K562 (cell line): Measurements from ENCODE around the gene MKS1.

Experiments
- CHD2 ChIP-seq: IDR thresholded peaks from 2 replicates; pipeline ENCODE4 v1.6.1; 2011; ENCODE audit warnings: low read depth, low read length
- DPF2 ChIP-seq: fragments of 450-650 bp; IDR thresholded peaks from 2 replicates; pipeline ENCODE4 v1.6.1; 2016
- EP300 ChIP-seq: IDR thresholded peaks from 2 replicates; pipeline ENCODE4 v1.6.1; 2012; ENCODE audit warnings: low read length, improper control_type of control experiment
- FOSL1 ChIP-seq: fragments of 200-800 bp; sonication (Bioruptor generic); conservative IDR thresholded peaks from 2 replicates; pipeline ENCODE4 v1.6.1; 2016; ENCODE audit warnings: missing genetic modification characterization, missing compliant biosample characterization
- HCFC1 ChIP-seq: IDR thresholded peaks from 2 replicates; pipeline ENCODE4 v1.6.1; 2012; ENCODE audit warnings: low read depth, low read length, improper control_type of control experiment
- POLR2A ChIP-seq: fragments of 450-650 bp; conservative IDR thresholded peaks from 2 replicates; pipeline ENCODE4 v1.6.1; 2016
- POLR2AphosphoS2 ChIP-seq: IDR thresholded peaks from 2 replicates; pipeline ENCODE4 v1.6.1; 2012; ENCODE audit warnings: low read length, improper control_type of control experiment
- SMC3 ChIP-seq: conservative IDR thresholded peaks from 2 replicates; pipeline ENCODE4 v1.6.1; 2011; ENCODE audit warnings: low read depth, low read length, improper control_type of control experiment; ENCODE audit not compliant: insufficient read depth
- TFAM ChIP-seq: fragments of 250-450 bp; sonication (Bioruptor Pico); conservative IDR thresholded peaks from 2 replicates; pipeline ENCODE4 v1.5.0; 2021; ENCODE audit warnings: mild to moderate bottlenecking, moderate library complexity
- ZNF146 ChIP-seq: IDR thresholded peaks from one replicate; pipeline ENCODE4 v1.6.1; 2018; ENCODE audit warnings: missing compliant biosample characterization; ENCODE audit not compliant: unreplicated experiment
- TF ChIP-seq, protein P1 (sequence below), 2 experiments: fragments of 450-650 bp; formaldehyde crosslinking in 1 of 2; IDR thresholded peaks; 2 replicates each; pipeline versions ENCODE4 v1.4.0 to v1.6.1; 2014 to 2020; ENCODE audit warnings: mild to moderate bottlenecking in 2 of 2, borderline replicate concordance in 1 of 2, low read depth in 1 of 2
- TF ChIP-seq, protein P2 (sequence below): fragments of 450-650 bp; IDR thresholded peaks from 2 replicates; pipeline ENCODE4 v1.6.1; 2016
- TF ChIP-seq, protein P3 (sequence below), 3 experiments: IDR thresholded peaks in 2 of 3; conservative IDR thresholded peaks in 1 of 3; 2 replicates each; pipeline ENCODE4 v1.5.1; 2011 to 2012; ENCODE audit warnings: low read length in 3 of 3, mild to moderate bottlenecking in 3 of 3, control low read depth in 2 of 3, improper control_type of control experiment in 1 of 3, inconsistent platforms in 1 of 3, low read depth in 1 of 3, mixed read lengths in 1 of 3, moderate library complexity in 1 of 3; ENCODE audit not compliant: insufficient read depth in 2 of 3

DNA sequence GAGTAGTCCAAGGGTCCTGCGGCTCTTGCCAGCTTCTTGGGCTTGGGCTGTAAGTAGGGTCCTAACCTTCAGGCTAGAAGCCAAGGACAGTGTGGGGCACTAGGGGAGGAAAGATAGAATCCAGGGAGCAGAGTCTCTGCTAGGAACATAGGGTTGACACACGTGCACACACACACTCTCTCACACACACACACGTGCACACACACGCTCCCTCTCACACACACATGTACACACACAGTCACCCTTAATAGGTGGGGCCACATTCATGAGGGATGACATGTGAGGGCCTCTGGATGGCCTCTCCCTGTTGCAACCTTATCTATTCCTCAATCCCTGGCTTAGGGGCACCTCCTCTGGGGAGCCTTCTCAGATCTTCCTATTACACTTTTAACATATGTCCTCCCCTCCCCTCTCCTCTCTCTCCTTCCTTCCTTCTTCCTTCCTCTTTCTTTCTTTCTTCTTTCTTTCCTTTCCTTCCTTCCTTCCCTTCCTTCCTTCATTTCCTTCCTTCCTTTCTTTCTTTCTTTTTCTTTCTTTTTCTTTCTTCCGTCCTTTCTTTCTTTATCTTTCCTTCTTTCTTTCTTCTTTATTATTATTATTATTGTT lies 23.4 kb downstream of the MKS1 start:
- TF ChIP-seq CHD2 = no peak
- TF ChIP-seq HCFC1 = no peak
- no peak for TF ChIP-seq POLR2AphosphoS2
- TF ChIP-seq FOSL1 (tag) = no peak
- no peak for TF ChIP-seq ZNF146
- no peak for TF ChIP-seq EP300
- TF ChIP-seq SMC3 = no peak
- 0 out of 2 replicates have a peak, but pooled peaks have one; percentile 17 for TF ChIP-seq DPF2
- TF ChIP-seq, protein P1, sequence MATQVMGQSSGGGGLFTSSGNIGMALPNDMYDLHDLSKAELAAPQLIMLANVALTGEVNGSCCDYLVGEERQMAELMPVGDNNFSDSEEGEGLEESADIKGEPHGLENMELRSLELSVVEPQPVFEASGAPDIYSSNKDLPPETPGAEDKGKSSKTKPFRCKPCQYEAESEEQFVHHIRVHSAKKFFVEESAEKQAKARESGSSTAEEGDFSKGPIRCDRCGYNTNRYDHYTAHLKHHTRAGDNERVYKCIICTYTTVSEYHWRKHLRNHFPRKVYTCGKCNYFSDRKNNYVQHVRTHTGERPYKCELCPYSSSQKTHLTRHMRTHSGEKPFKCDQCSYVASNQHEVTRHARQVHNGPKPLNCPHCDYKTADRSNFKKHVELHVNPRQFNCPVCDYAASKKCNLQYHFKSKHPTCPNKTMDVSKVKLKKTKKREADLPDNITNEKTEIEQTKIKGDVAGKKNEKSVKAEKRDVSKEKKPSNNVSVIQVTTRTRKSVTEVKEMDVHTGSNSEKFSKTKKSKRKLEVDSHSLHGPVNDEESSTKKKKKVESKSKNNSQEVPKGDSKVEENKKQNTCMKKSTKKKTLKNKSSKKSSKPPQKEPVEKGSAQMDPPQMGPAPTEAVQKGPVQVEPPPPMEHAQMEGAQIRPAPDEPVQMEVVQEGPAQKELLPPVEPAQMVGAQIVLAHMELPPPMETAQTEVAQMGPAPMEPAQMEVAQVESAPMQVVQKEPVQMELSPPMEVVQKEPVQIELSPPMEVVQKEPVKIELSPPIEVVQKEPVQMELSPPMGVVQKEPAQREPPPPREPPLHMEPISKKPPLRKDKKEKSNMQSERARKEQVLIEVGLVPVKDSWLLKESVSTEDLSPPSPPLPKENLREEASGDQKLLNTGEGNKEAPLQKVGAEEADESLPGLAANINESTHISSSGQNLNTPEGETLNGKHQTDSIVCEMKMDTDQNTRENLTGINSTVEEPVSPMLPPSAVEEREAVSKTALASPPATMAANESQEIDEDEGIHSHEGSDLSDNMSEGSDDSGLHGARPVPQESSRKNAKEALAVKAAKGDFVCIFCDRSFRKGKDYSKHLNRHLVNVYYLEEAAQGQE (IDR thresholded peaks at IDR 0.05; ENCODE audit: borderline replicate concordance) = no peak
- TF ChIP-seq, protein P1 (CRISPR knock-in tag; IDR thresholded peaks at IDR 0.05; ENCODE audit: low read depth) = no peak
- TF ChIP-seq POLR2A = no peak
- TF ChIP-seq TFAM (CRISPR knock-in tag) = no peak
- TF ChIP-seq, protein P2, sequence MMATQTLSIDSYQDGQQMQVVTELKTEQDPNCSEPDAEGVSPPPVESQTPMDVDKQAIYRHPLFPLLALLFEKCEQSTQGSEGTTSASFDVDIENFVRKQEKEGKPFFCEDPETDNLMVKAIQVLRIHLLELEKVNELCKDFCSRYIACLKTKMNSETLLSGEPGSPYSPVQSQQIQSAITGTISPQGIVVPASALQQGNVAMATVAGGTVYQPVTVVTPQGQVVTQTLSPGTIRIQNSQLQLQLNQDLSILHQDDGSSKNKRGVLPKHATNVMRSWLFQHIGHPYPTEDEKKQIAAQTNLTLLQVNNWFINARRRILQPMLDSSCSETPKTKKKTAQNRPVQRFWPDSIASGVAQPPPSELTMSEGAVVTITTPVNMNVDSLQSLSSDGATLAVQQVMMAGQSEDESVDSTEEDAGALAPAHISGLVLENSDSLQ = no peak
- TF ChIP-seq, protein P3, sequence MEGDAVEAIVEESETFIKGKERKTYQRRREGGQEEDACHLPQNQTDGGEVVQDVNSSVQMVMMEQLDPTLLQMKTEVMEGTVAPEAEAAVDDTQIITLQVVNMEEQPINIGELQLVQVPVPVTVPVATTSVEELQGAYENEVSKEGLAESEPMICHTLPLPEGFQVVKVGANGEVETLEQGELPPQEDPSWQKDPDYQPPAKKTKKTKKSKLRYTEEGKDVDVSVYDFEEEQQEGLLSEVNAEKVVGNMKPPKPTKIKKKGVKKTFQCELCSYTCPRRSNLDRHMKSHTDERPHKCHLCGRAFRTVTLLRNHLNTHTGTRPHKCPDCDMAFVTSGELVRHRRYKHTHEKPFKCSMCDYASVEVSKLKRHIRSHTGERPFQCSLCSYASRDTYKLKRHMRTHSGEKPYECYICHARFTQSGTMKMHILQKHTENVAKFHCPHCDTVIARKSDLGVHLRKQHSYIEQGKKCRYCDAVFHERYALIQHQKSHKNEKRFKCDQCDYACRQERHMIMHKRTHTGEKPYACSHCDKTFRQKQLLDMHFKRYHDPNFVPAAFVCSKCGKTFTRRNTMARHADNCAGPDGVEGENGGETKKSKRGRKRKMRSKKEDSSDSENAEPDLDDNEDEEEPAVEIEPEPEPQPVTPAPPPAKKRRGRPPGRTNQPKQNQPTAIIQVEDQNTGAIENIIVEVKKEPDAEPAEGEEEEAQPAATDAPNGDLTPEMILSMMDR (IDR thresholded peaks at IDR 0.05 in 2 of 3, conservative IDR thresholded peaks at IDR 0.05 in 1 of 3; ENCODE audit: insufficient read depth in 2 of 3, low read depth in 1 of 3, low read length in 3 of 3) = no peak
